Duodenal mucosa (tissue), 2 donors: Measurements from ENCODE around the gene ATRIP.
"Not testable (repeated sequence)": the region's sequence is repeated elsewhere in the genome, so short reads cannot be mapped to it uniquely, and the experiment has no call there.

Experiments
- H3K27ac ChIP-seq: one replicate; pipeline ENCODE4 v1.7.0; 2013; ENCODE audit warnings: low read depth, low read length
- H3K27me3 ChIP-seq, 2 donors: one replicate each; pipeline ENCODE4 v1.7.0; 2013; ENCODE audit warnings: low read length in 2 of 2, control low read depth in 1 of 2; ENCODE audit not compliant: insufficient read depth in 2 of 2, control insufficient read depth in 1 of 2
- H3K36me3 ChIP-seq, 2 donors: one replicate each; pipeline ENCODE4 v1.7.0; 2013; ENCODE audit warnings: low read length in 2 of 2, control low read depth in 1 of 2; ENCODE audit not compliant: insufficient read depth in 2 of 2, control insufficient read depth in 1 of 2
- H3K4me1 ChIP-seq, 2 donors: one replicate each; pipeline ENCODE4 v1.7.0; 2013; ENCODE audit warnings: low read length in 2 of 2, control low read depth in 1 of 2; ENCODE audit not compliant: insufficient read depth in 2 of 2, control insufficient read depth in 1 of 2
- H3K4me3 ChIP-seq, 2 donors: one replicate each; pipeline ENCODE4 v1.7.0; 2013; ENCODE audit warnings: low read length in 2 of 2, low read depth in 1 of 2
- H3K9ac ChIP-seq, 2 donors: one replicate each; pipeline ENCODE4 v1.7.0; 2013; ENCODE audit warnings: low read length in 2 of 2, low read depth in 1 of 2
- H3K9me3 ChIP-seq, 2 donors: one replicate each; pipeline ENCODE4 v1.7.0; 2013; ENCODE audit warnings: low read length in 2 of 2, control low read depth in 1 of 2; ENCODE audit not compliant: control insufficient read depth in 1 of 2

The ATRIP gene

GRCh38 chr3:48446425-48447193, at the start of gene ATRIP:
TSS of gene ATRIP (plus strand) at chr3:48446737. CDS start at chr3:48446846, 109 bp downstream.
- Histone ChIP-seq H3K27ac (peak within 1 kb of the TSS; percentile 79), H3K36me3 (peaks cover 10 to 22% of the 10 kb centered on the region in 2 donors), H3K9me3 (no peaks in the 10 kb centered on the region), H3K27me3 (no peaks in the 10 kb centered on the region), H3K4me3 (peak within 1 kb of the TSS; percentile 78 to 97), H3K9ac (peak within 1 kb of the TSS; percentile 80), H3K4me1 (peaks cover 19 to 22% of the 10 kb centered on the region in 2 donors)

GRCh38 chr3:48397767-48398681, 48.5 kb upstream of the ATRIP start:
- Histone ChIP-seq H3K9ac (no peak overlapping the region), H3K36me3 (peaks cover 0 to 7% of the 10 kb centered on the region in 2 donors), H3K27me3 (peaks cover 0 to 3% of the 10 kb centered on the region in 2 donors), H3K27ac (no peak overlapping the region), H3K9me3 (no peaks in the 10 kb centered on the region), H3K4me1 (no peaks in the 10 kb centered on the region), H3K4me3 (no peak overlapping the region)

GRCh38 chr3:48398701-48399386, 47.7 kb upstream of the ATRIP start:
- Histone ChIP-seq H3K4me3 (no peak overlapping the region), H3K4me1 (no peaks in the 10 kb centered on the region), H3K9me3 (no peaks in the 10 kb centered on the region), H3K27ac (no peak overlapping the region), H3K27me3 (peaks cover 0 to 3% of the 10 kb centered on the region in 2 donors), H3K36me3 (peaks cover 3 to 13% of the 10 kb centered on the region in 2 donors), H3K9ac (no peak overlapping the region)

GRCh38 chr3:48399387-48400172, 47.0 kb upstream of the ATRIP start:
- Histone ChIP-seq H3K4me1 (no peaks in the 10 kb centered on the region), H3K9ac (no peak overlapping the region)

GRCh38 chr3:48400824-48401433, 45.6 kb upstream of the ATRIP start:
- H3K27me3 ChIP-seq = peaks cover 0 to 3% of the 10 kb centered on the region in 2 donors
- no peak overlapping the region for H3K27ac ChIP-seq
- H3K9ac ChIP-seq = no peak overlapping the region
- H3K4me1 ChIP-seq = no peaks in the 10 kb centered on the region
- H3K36me3 ChIP-seq = peaks cover 10 to 33% of the 10 kb centered on the region in 2 donors
- H3K9me3 ChIP-seq = no peaks in the 10 kb centered on the region
- no peak overlapping the region for H3K4me3 ChIP-seq

More at GRCh38 chr3:48399387-48400172, 47.0 kb upstream of the ATRIP start:
- no peak overlapping the region for H3K4me3 ChIP-seq
- no peak overlapping the region for H3K27ac ChIP-seq
- no peaks in the 10 kb centered on the region for H3K9me3 ChIP-seq
- peaks cover 6 to 21% of the 10 kb centered on the region in 2 donors for H3K36me3 ChIP-seq
- H3K27me3 ChIP-seq = peaks cover 0 to 3% of the 10 kb centered on the region in 2 donors

GRCh38 chr3:48401434-48401901, 45.1 kb upstream of the ATRIP start:
- H3K27me3 ChIP-seq, H3K4me3 ChIP-seq, H3K27ac ChIP-seq, H3K4me1 ChIP-seq, H3K9ac ChIP-seq, H3K9me3 ChIP-seq: not testable (repeated sequence)
- peaks cover 15 to 39% of the 10 kb centered on the region in 2 donors for H3K36me3 ChIP-seq

- H3K9ac ChIP-seq = no peak overlapping the region
- no peak overlapping the region for H3K4me3 ChIP-seq
- H3K9me3 ChIP-seq = no peaks in the 10 kb centered on the region
- H3K27ac ChIP-seq = no peak overlapping the region
- H3K36me3 ChIP-seq = peaks cover 22 to 47% of the 10 kb centered on the region in 2 donors
- peaks cover 0 to 3% of the 10 kb centered on the region in 2 donors for H3K27me3 ChIP-seq
- H3K4me1 ChIP-seq = no peaks in the 10 kb centered on the region
These were observed 44.2 kb upstream of the ATRIP start for GRCh38 chr3:48402281-48402732.

- Histone ChIP-seq H3K27ac (no peak overlapping the region), H3K36me3 (peaks cover 26 to 51% of the 10 kb centered on the region in 2 donors), H3K4me1 (no peaks in the 10 kb centered on the region), H3K4me3 (no peak overlapping the region), H3K27me3 (peaks cover 0 to 2% of the 10 kb centered on the region in 2 donors), H3K9ac (no peak overlapping the region), H3K9me3 (no peaks in the 10 kb centered on the region)
These were observed 43.6 kb upstream of the ATRIP start for GRCh38 chr3:48402907-48403306.
